WTC11 (cell line): ENCODE measurements around the gene PSME2. TPM values are rescaled to one million over a fixed set of nuclear protein-coding genes. Genes with fewer than 3 reads are reported as not detected.

Experiments used
- ATAC-seq: fragments of 200-7000 bp; cut with Tn5 transposase; 2 replicates; pipeline ENCODE4 v1.10.0; 2021; ENCODE audit warnings: mild to moderate bottlenecking, moderate library complexity
- CTCF ChIA-PET: fragments of 300-600 bp; sonication (Branson Sonifier 250); formaldehyde crosslinking; loops from one replicate; lab custom pipeline; 2021; ENCODE audit warnings: antibody characterized with exemption; lab: Charles Lee
- POLR2A ChIA-PET: fragments of 350-600 bp; sonication (Branson Sonifier 250); formaldehyde crosslinking; loops from one replicate; lab custom pipeline; 2021; ENCODE audit warnings: antibody characterized with exemption; lab: Charles Lee
- DNase-seq: peaks from one replicate; pipeline ENCODE4 v3.0.0; 2021; ENCODE audit warnings: low spot score
- H3K27ac Mint-ChIP-seq: 2 replicates; pipeline ENCODE4 v1.8.0; 2021; ENCODE audit warnings: mixed read lengths
- H3K27me3 Mint-ChIP-seq: 2 replicates; pipeline ENCODE4 v1.8.0; 2021; ENCODE audit warnings: low read depth, mild to moderate bottlenecking, moderate library complexity, mixed read lengths
- H3K36me3 Mint-ChIP-seq: 2 replicates; pipeline ENCODE4 v1.8.0; 2021; ENCODE audit warnings: mixed read lengths
- H3K4me1 Mint-ChIP-seq: 2 replicates; pipeline ENCODE4 v1.8.0; 2022; ENCODE audit warnings: mixed read lengths
- H3K4me3 Mint-ChIP-seq: 2 replicates; pipeline ENCODE4 v1.8.0; 2021; ENCODE audit warnings: mild to moderate bottlenecking, moderate library complexity, mixed read lengths
- H3K9me3 Mint-ChIP-seq: 2 replicates; pipeline ENCODE4 v1.8.0; 2021; ENCODE audit warnings: mixed read lengths
- ATF1 ChIP-seq: sonication (generic); formaldehyde crosslinking; IDR thresholded peaks from 2 replicates; pipeline ENCODE4 v1.8.1; 2023; ENCODE audit warnings: mild to moderate bottlenecking, moderate library complexity, missing genetic modification reagents
- CREB1 ChIP-seq: sonication (generic); formaldehyde crosslinking; IDR thresholded peaks from 2 replicates; pipeline ENCODE4 v1.8.0; 2023; ENCODE audit warnings: mild to moderate bottlenecking, missing genetic modification reagents
- CREM ChIP-seq: sonication (generic); formaldehyde crosslinking; IDR thresholded peaks from 2 replicates; pipeline ENCODE4 v1.8.1; 2022; ENCODE audit warnings: mild to moderate bottlenecking, missing genetic modification reagents, moderate library complexity
- JAZF1 ChIP-seq: fragments of 250-450 bp; sonication (Bioruptor Pico); IDR thresholded peaks from 2 replicates; pipeline ENCODE4 v1.9.0; 2021; ENCODE audit warnings: moderate library complexity, mild to moderate bottlenecking, inconsistent platforms
- NFE2L1 ChIP-seq: sonication (generic); formaldehyde crosslinking; IDR thresholded peaks from 2 replicates; pipeline ENCODE4 v1.8.1; 2023; ENCODE audit warnings: missing genetic modification reagents
- NR3C1 ChIP-seq: sonication (generic); formaldehyde crosslinking; conservative IDR thresholded peaks from 2 replicates; pipeline ENCODE4 v1.8.1; 2023; ENCODE audit warnings: low read depth, mild to moderate bottlenecking, missing genetic modification reagents
- OVOL2 ChIP-seq: fragments of 250-450 bp; sonication (Bioruptor Pico); IDR thresholded peaks from 2 replicates; pipeline ENCODE4 v1.9.0; 2021; ENCODE audit warnings: mild to moderate bottlenecking, borderline replicate concordance
- RORB ChIP-seq: fragments of 250-450 bp; sonication (Bioruptor Pico); IDR thresholded peaks from 2 replicates; pipeline ENCODE4 v1.9.0; 2021; ENCODE audit warnings: mild to moderate bottlenecking
- TEAD4 ChIP-seq: sonication (generic); formaldehyde crosslinking; IDR thresholded peaks from 2 replicates; pipeline ENCODE4 v1.8.0; 2022; ENCODE audit warnings: mild to moderate bottlenecking, missing genetic modification reagents
- ZNF121 ChIP-seq: sonication (generic); formaldehyde crosslinking; IDR thresholded peaks from 2 replicates; pipeline ENCODE4 v1.8.0; 2023; ENCODE audit warnings: missing genetic modification reagents
- ZNF138 ChIP-seq: sonication (generic); formaldehyde crosslinking; conservative IDR thresholded peaks from 2 replicates; pipeline ENCODE4 v1.8.1; 2022; ENCODE audit warnings: mild to moderate bottlenecking, moderate library complexity, missing genetic modification reagents
- ZNF263 ChIP-seq: sonication (generic); formaldehyde crosslinking; IDR thresholded peaks from 2 replicates; pipeline ENCODE4 v1.8.1; 2022; ENCODE audit warnings: low read depth, mild to moderate bottlenecking, moderate library complexity, missing genetic modification reagents
- ZNF671 ChIP-seq: fragments of 250-450 bp; sonication (Bioruptor Pico); IDR thresholded peaks from 2 replicates; pipeline ENCODE4 v1.8.0; 2021; ENCODE audit warnings: mild to moderate bottlenecking
- total RNA-seq: library from RNA; stranded (reverse); gene quantifications from 3 replicates; pipeline ENCODE4 v1.2.3, GENCODE V29; 2021
- TF ChIP-seq, protein P1 (sequence below): sonication (generic); formaldehyde crosslinking; IDR thresholded peaks from 2 replicates; pipeline ENCODE4 v1.8.1; 2023; ENCODE audit warnings: mild to moderate bottlenecking, missing genetic modification reagents, borderline replicate concordance
- TF ChIP-seq, protein P2 (sequence below): sonication (generic); formaldehyde crosslinking; IDR thresholded peaks from 2 replicates; pipeline ENCODE4 v1.8.1; 2023; ENCODE audit warnings: mild to moderate bottlenecking, missing genetic modification reagents
- TF ChIP-seq, protein P3 (sequence below): sonication (generic); formaldehyde crosslinking; IDR thresholded peaks from 2 replicates; pipeline ENCODE4 v1.8.1; 2022; ENCODE audit warnings: mild to moderate bottlenecking, moderate library complexity, missing genetic modification reagents
- TF ChIP-seq, protein P4 (sequence below): fragments of 250-450 bp; sonication (Bioruptor Pico); IDR thresholded peaks from 2 replicates; pipeline ENCODE4 v1.9.0; 2021; ENCODE audit warnings: mild to moderate bottlenecking
- TF ChIP-seq, protein P5 (sequence below): sonication (generic); formaldehyde crosslinking; IDR thresholded peaks from 2 replicates; pipeline ENCODE4 v1.8.0; 2023; ENCODE audit warnings: mild to moderate bottlenecking, missing genetic modification reagents

PSME2 gene
- total RNA-seq, 1 experiment from 2014 or later = 103 TPM

DNA sequence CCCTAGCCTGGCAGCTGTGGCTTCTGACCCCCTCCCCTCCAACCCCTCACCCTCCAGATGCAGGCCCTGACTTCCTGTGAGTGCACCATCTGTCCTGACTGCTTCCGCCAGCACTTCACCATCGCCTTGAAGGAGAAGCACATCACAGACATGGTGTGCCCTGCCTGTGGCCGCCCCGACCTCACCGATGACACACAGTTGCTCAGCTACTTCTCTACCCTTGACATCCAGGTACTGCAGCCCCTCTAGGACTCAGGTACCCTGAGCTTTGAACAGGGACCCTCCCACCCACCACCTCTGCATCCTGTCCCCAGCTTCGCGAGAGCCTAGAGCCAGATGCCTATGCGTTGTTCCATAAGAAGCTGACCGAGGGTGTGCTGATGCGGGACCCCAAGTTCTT is 8.7 kb upstream of the PSME2 start:
- Mint-ChIP-seq H3K9me3 (no peaks in the 10 kb centered on the region), H3K36me3 (peaks cover 63% of the 10 kb centered on the region), H3K27ac (no peak overlapping the region), H3K4me1 (no peaks in the 10 kb centered on the region), H3K27me3 (no peaks in the 10 kb centered on the region), H3K4me3 (no peak overlapping the region)
- DNase-seq (no peak), ATAC-seq (no peak)
- TF ChIP-seq, protein P1, sequence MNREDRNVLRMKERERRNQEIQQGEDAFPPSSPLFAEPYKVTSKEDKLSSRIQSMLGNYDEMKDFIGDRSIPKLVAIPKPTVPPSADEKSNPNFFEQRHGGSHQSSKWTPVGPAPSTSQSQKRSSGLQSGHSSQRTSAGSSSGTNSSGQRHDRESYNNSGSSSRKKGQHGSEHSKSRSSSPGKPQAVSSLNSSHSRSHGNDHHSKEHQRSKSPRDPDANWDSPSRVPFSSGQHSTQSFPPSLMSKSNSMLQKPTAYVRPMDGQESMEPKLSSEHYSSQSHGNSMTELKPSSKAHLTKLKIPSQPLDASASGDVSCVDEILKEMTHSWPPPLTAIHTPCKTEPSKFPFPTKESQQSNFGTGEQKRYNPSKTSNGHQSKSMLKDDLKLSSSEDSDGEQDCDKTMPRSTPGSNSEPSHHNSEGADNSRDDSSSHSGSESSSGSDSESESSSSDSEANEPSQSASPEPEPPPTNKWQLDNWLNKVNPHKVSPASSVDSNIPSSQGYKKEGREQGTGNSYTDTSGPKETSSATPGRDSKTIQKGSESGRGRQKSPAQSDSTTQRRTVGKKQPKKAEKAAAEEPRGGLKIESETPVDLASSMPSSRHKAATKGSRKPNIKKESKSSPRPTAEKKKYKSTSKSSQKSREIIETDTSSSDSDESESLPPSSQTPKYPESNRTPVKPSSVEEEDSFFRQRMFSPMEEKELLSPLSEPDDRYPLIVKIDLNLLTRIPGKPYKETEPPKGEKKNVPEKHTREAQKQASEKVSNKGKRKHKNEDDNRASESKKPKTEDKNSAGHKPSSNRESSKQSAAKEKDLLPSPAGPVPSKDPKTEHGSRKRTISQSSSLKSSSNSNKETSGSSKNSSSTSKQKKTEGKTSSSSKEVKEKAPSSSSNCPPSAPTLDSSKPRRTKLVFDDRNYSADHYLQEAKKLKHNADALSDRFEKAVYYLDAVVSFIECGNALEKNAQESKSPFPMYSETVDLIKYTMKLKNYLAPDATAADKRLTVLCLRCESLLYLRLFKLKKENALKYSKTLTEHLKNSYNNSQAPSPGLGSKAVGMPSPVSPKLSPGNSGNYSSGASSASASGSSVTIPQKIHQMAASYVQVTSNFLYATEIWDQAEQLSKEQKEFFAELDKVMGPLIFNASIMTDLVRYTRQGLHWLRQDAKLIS = no peak
- TF ChIP-seq OVOL2 (CRISPR knock-in tag) (no peak), ATF1 (CRISPR knock-in tag) (no peak), CREB1 (CRISPR knock-in tag) (no peak), JAZF1 (CRISPR knock-in tag) (no peak), CREM (CRISPR knock-in tag) (no peak)
- POLR2A ChIA-PET = interaction anchor here (0.6 kb wide), 1 partner anchor 461 kb away, joined by 3 read pairs; no protein-coding TSS in a partner anchor
- CTCF ChIA-PET = no interaction called here

DNA sequence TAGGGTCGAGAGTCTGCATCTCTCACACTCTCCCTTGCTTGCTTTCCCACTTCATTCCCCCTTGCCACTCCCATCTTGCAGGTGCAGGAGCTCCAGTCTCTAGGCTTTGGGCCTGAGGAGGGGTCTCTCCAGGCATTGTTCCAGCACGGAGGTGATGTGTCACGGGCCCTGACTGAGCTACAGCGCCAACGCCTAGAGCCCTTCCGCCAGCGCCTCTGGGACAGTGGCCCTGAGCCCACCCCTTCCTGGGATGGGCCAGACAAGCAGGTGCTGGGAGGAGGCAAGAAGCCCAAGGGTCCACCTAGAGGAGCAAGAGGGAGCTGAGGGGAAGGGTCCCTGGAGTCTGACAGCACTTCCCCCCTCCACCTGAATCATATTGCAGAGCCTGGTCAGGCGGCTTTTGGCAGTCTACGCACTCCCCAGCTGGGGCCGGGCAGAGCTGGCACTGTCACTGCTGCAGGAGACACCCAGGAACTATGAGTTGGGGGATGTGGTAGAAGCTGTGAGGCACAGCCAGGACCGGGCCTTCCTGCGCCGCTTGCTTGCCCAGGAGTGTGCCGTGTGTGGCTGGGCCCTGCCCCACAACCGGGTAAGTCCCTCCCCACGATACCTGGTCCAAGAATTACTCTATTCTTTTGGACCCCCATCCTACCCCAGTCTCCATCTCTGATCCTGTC is 5.1 kb upstream of the PSME2 start:
- no peaks in the 10 kb centered on the region for H3K9me3 Mint-ChIP-seq
- no peak for DNase-seq
- peaks cover 11% of the 10 kb centered on the region for H3K4me1 Mint-ChIP-seq
- no peak for ATAC-seq
- TF ChIP-seq ZNF138 (CRISPR knock-in tag) (no peak), JAZF1 (CRISPR knock-in tag) (no peak)
- H3K4me3 Mint-ChIP-seq = no peak overlapping the region
- peaks cover 53% of the 10 kb centered on the region for H3K36me3 Mint-ChIP-seq
- ChIA-PET CTCF (interaction anchor here (0.5 to 4.1 kb wide), 6 partner anchors 9 to 157 kb away, joined by 3 to 19 read pairs (median 4); partner anchors contain the start of genes CIDEB and IRF9), POLR2A (interaction anchor here (0.7 to 1.7 kb wide), 4 partner anchors 9 to 41 kb away, joined by 3 to 4 read pairs (median 3); partner anchors contain the start of genes DCAF11, EMC9, IRF9 and NRL)
- no peak overlapping the region for H3K27ac Mint-ChIP-seq
- no peaks in the 10 kb centered on the region for H3K27me3 Mint-ChIP-seq

DNA sequence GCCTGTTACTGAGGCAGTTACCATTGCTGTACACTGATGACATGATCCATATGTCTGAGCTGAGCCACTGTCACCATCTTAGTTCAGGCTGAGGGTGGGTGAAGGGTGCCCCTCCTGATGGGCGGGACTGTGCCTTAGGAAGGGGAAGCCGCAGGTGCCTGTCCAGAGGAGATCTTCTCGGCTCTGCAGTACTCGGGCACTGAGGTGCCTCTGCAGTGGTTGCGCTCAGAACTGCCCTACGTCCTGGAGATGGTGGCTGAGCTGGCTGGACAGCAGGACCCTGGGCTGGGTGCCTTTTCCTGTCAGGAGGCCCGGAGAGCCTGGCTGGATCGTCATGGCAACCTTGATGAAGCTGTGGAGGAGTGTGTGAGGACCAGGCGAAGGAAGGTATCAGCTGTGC is 4.6 kb upstream of the PSME2 start:
- DNase-seq (no peak), ATAC-seq (no peak)
- Mint-ChIP-seq H3K4me1 (peaks cover 13% of the 10 kb centered on the region), H3K4me3 (no peak overlapping the region), H3K27ac (no peak overlapping the region), H3K36me3 (peaks cover 51% of the 10 kb centered on the region), H3K27me3 (no peaks in the 10 kb centered on the region), H3K9me3 (no peaks in the 10 kb centered on the region)
- ChIA-PET CTCF (interaction anchor here (0.7 to 4.1 kb wide), 5 partner anchors 10 to 157 kb away, joined by 3 to 19 read pairs (median 4); partner anchors contain the start of genes CIDEB, IPO4 and IRF9), POLR2A (interaction anchor here (0.7 to 1.7 kb wide), 4 partner anchors 10 to 41 kb away, joined by 3 to 4 read pairs (median 3); partner anchors contain the start of genes DCAF11, EMC9, IRF9 and NRL)
- TF ChIP-seq TEAD4 (CRISPR knock-in tag) (no peak), RORB (no peak), ZNF671 (CRISPR knock-in tag) (no peak), ZNF263 (CRISPR knock-in tag) (no peak), NFE2L1 (CRISPR knock-in tag) (no peak), NR3C1 (CRISPR knock-in tag) (no peak), ZNF121 (CRISPR knock-in tag) (no peak)
- TF ChIP-seq, protein P2, sequence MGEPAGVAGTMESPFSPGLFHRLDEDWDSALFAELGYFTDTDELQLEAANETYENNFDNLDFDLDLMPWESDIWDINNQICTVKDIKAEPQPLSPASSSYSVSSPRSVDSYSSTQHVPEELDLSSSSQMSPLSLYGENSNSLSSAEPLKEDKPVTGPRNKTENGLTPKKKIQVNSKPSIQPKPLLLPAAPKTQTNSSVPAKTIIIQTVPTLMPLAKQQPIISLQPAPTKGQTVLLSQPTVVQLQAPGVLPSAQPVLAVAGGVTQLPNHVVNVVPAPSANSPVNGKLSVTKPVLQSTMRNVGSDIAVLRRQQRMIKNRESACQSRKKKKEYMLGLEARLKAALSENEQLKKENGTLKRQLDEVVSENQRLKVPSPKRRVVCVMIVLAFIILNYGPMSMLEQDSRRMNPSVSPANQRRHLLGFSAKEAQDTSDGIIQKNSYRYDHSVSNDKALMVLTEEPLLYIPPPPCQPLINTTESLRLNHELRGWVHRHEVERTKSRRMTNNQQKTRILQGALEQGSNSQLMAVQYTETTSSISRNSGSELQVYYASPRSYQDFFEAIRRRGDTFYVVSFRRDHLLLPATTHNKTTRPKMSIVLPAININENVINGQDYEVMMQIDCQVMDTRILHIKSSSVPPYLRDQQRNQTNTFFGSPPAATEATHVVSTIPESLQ = no peak
- TF ChIP-seq, protein P3, sequence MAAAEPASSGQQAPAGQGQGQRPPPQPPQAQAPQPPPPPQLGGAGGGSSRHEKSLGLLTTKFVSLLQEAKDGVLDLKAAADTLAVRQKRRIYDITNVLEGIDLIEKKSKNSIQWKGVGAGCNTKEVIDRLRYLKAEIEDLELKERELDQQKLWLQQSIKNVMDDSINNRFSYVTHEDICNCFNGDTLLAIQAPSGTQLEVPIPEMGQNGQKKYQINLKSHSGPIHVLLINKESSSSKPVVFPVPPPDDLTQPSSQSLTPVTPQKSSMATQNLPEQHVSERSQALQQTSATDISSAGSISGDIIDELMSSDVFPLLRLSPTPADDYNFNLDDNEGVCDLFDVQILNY (CRISPR knock-in tag) = no peak
- TF ChIP-seq, protein P4, sequence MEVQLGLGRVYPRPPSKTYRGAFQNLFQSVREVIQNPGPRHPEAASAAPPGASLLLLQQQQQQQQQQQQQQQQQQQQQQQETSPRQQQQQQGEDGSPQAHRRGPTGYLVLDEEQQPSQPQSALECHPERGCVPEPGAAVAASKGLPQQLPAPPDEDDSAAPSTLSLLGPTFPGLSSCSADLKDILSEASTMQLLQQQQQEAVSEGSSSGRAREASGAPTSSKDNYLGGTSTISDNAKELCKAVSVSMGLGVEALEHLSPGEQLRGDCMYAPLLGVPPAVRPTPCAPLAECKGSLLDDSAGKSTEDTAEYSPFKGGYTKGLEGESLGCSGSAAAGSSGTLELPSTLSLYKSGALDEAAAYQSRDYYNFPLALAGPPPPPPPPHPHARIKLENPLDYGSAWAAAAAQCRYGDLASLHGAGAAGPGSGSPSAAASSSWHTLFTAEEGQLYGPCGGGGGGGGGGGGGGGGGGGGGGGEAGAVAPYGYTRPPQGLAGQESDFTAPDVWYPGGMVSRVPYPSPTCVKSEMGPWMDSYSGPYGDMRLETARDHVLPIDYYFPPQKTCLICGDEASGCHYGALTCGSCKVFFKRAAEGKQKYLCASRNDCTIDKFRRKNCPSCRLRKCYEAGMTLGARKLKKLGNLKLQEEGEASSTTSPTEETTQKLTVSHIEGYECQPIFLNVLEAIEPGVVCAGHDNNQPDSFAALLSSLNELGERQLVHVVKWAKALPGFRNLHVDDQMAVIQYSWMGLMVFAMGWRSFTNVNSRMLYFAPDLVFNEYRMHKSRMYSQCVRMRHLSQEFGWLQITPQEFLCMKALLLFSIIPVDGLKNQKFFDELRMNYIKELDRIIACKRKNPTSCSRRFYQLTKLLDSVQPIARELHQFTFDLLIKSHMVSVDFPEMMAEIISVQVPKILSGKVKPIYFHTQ = no peak
- TF ChIP-seq, protein P5, sequence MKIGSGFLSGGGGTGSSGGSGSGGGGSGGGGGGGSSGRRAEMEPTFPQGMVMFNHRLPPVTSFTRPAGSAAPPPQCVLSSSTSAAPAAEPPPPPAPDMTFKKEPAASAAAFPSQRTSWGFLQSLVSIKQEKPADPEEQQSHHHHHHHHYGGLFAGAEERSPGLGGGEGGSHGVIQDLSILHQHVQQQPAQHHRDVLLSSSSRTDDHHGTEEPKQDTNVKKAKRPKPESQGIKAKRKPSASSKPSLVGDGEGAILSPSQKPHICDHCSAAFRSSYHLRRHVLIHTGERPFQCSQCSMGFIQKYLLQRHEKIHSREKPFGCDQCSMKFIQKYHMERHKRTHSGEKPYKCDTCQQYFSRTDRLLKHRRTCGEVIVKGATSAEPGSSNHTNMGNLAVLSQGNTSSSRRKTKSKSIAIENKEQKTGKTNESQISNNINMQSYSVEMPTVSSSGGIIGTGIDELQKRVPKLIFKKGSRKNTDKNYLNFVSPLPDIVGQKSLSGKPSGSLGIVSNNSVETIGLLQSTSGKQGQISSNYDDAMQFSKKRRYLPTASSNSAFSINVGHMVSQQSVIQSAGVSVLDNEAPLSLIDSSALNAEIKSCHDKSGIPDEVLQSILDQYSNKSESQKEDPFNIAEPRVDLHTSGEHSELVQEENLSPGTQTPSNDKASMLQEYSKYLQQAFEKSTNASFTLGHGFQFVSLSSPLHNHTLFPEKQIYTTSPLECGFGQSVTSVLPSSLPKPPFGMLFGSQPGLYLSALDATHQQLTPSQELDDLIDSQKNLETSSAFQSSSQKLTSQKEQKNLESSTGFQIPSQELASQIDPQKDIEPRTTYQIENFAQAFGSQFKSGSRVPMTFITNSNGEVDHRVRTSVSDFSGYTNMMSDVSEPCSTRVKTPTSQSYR (CRISPR knock-in tag) = no peak
